GM18498 (cell line): ENCODE measurements around the gene IGF2BP1.
"Not testable (repeated sequence)": the region's sequence is repeated elsewhere in the genome, so short reads cannot be mapped to it uniquely, and the experiment has no call there.

Source experiments
- ATAC-seq: cut with Tn5 transposase; IDR thresholded peaks from one replicate; pipeline ENCODE4 v1.9.1; 2021; ENCODE audit warnings: mild to moderate bottlenecking, moderate library complexity; ENCODE audit not compliant: unreplicated experiment

IGF2BP1 gene

DNA sequence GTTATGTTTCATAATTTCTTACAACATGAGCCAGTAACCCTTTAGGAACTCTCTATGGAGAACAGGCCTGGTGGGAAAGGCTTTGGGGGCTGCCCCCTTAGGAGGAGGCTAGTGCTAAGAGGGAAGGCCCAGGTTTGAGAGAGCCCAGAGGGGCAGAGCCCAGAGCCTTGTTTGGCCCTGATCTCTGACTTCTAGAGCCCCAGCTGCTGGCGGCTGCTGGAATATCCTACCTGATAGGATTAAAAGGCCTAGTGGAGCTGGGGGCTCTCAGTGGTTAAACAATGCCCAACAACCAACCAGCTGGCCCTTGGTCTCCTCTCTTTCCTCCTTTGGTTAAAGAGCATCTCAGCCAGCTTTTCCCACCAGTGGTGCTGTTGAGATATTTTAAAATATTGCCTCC is 54.1 kb downstream of the IGF2BP1 start:
- ATAC-seq = no peak

DNA sequence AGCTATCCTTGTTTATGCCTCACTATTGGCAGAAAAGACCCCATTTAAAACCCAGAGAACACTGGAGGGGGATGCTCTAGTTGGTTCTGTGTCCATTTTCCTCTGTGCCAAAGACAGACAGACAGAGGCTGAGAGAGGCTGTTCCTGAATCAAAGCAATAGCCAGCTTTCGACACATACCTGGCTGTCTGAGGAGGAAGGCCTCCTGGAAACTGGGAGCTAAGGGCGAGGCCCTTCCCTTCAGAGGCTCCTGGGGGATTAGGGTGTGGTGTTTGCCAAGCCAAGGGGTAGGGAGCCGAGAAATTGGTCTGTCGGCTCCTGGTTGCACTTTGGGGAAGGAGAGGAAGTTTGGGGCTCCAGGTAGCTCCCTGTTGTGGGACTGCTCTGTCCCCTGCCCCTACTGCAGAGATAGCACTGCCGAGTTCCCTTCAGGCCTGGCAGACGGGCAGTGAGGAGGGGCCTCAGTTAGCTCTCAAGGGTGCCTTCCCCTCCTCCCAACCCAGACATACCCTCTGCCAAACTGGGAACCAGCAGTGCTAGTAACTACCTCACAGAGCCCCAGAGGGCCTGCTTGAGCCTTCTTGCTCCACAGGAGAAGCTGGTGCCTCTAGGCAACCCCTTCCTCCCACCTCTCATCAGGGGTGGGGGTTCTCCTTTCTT is 56.1 kb downstream of the IGF2BP1 start:
- ATAC-seq = no peak

DNA sequence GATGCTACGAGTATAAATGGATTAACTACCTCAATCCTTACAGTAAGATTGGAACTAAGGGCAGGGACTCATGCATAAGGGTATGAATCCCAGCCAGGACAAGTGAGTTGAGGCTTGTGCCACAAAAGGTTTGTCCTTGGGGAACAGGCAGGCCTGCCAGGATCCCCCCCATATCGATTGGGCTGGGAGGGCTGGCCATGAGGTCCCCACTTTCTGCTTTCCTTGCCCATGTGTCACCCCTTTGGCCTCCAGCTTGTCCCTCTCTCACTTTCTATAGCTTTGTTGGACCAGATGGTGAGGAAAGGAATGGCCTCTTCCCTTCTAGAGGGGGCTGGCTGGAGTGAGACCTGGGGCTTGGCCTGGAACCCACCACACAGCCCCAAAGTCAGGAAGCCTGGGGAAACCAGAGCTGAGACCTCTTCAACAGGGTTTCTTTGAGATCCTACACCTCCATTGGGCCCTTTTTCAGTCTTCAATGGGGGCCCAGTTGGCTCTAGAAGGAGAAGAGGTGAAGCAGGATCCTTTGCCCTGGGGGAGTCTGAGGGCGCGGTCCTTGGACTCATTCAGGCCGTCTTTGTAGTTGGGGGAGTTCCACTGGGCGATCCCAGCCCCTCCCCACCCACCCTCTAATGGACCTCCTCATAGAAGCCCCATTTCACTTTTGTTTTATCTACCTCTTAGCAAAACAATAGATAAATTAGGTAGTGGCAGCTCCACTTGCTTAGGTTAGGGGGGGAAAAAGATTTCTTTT is 57.3 kb downstream of the IGF2BP1 start:
- no peak for ATAC-seq

DNA sequence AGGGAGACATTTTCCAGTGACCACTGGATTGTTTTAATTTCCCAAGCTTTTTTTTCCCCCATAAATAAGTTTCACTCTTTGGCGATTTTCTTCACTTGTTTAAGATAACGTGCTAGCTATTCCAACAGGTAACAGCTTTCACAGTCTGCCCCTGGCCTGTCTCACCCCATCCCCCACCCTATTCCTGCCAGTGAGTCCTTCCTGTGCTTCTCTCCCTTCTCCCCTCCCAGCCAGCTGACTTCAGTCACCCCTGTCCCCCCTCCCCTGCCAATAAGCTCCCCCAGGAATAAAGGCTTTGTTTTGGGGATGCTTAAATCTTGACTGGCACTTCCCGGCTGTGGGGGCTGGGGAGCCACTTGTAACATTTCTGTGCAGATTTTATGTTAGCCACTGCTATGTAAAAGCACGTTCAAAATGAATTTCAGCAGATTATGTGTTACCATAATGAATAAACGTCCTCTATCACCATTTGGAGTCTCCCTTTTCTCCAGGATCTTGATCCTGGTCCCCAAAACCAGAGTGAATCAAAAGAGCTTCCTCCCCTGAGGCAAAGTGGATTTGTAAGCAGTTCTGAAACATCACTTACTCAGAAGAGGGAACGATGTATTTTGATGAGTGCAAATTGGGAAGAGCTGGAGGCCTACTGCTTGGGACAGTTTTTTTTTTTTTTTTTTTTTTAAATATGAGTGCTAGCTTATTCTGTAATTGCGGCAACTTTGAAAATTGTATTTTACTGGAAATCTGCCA is 58.2 kb downstream of the IGF2BP1 start:
- ATAC-seq = no peak

DNA sequence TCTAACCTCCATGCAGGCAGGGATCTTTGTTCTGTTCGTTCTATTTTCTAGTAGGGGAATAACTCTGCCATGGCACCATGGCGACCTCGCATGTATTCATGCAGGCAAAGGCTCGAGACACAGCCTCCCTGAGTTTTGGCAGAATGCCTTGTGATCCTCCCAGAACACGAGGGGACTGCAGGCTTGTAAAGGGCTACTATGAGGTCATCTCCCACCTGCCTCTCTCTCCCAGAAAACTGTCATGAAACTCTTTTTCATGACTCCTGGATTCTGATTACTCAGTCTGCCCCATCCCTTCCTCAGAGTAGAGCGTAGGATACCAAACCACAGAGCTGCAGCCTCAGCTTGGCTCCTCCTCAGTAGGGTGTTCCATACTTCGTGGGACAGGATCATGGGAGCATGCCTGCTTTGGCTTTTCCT is 64.3 kb downstream of the IGF2BP1 start:
- ATAC-seq = no peak

DNA sequence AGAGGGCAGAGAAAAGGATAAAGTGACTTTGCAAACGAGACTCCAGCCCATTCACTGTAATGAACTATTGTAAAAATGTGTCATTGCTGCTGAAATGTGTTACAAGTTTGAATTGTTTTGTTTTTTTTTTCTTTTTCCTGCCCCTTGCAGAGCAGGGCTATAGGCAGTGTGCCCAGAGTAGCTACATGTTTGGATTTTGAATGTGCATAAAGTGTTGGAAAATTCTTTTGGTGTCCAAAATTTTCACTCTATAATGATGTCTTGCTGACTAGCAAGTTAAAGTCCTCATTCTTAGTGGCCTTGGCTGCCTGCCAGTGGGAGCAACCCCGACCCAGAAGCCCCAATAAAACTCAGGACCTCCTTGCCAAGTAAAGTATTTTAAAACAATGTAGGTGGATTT is 66.5 kb downstream of the IGF2BP1 start:
- ATAC-seq = no peak

DNA sequence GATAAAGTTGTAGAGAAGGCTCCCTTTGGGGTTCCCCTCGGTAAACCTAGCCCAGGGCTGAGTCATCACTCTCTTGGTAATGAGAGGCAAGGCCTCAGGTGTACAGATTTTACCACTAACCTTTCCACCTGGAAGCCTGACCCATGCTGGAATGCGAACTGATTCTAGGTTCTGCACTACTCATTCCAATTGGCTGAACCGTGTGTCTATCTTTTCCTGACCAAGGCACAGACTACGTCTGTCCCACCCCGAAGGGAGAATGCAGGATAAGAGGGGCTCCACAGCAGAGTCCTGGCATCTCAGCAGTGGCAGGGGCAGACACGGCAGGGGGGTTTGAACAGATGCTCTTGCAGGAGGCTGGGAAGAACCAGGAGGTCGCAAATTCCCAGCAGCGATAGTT is 70.0 kb downstream of the IGF2BP1 start:
- ATAC-seq = no peak

DNA sequence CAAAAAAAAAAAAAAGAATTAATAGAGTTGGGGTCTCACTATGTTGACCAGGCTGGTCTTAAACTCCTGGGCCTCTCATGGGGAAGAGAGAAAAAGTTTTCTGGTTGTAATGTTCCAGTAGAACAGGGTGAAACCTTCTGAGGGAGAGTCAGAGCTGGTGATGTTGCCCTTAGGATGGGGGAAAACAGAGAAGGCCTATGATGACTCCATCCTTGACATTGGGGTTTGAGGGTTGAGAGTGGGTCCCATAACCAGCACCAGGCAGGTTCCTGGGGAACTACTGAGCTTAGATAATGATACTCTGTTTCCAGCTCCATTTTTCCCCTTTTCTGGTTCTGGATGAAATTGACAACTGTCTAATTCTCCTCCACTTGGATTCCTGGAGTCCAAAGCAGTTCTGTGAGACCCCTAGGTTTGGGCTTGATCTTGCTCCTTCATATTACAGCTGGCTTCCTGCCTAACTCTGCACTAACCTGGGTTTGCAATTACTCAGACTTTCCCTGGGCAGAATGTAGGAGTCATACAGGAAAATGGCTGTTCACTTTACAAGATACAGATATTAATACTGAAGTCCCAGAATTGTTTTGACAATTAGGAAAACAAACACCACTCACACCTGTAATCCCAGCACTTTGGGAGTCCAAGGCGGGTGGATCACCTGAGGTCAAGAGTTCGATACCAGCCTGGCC is 72.5 kb downstream of the IGF2BP1 start:
- no peak for ATAC-seq

DNA sequence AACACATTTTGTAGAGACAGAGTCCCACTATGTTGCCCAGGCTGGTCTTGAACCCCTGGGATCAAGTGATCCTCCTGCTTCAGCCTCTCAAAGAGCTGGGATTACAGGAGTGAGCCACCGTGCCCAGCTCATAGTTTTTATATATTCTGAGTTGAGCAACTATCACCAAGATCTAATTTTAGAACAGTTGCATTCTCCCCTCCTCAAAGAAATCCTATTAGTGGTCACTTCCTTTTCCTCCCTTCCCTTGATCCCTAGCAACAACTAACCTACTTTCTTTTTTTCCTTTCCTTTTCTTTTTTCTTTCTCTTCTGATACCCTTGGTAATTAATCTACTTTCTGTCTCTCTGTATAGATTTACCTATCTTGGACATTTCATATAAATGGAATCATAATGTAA is 73.9 kb downstream of the IGF2BP1 start:
- no peak for ATAC-seq

DNA sequence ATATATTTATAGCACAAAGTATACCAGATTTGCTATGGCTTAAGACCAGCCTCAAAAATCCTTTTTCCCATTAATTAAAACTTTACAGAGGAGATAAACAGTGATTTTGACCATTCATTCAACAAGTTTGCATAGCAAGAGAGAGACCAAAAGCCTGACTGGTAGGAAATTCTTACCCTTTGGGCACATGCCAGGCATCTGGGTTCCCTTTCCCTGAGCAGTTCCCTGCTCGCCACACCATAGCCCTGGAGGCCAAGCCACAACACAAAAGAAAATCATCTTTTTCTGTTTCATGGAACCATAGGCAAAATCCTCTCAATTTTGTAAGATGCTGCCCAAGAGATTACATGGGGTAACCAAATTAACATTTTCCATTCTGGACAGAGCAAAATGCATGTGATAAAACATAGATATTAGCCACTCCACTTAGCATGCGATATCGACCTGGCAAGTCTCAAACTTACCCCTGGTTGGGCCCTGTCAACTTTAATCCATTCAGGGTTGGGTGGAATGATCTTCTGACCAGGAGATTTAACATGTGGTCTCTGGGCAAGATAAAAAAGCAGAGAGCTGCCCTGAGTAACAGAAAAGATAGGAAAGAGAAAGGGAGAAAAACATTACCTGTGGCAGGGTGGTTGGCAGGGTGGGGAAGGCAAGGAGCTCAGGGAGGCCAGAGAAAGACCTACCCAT is 77.8 kb downstream of the IGF2BP1 start:
- ATAC-seq = no peak

DNA sequence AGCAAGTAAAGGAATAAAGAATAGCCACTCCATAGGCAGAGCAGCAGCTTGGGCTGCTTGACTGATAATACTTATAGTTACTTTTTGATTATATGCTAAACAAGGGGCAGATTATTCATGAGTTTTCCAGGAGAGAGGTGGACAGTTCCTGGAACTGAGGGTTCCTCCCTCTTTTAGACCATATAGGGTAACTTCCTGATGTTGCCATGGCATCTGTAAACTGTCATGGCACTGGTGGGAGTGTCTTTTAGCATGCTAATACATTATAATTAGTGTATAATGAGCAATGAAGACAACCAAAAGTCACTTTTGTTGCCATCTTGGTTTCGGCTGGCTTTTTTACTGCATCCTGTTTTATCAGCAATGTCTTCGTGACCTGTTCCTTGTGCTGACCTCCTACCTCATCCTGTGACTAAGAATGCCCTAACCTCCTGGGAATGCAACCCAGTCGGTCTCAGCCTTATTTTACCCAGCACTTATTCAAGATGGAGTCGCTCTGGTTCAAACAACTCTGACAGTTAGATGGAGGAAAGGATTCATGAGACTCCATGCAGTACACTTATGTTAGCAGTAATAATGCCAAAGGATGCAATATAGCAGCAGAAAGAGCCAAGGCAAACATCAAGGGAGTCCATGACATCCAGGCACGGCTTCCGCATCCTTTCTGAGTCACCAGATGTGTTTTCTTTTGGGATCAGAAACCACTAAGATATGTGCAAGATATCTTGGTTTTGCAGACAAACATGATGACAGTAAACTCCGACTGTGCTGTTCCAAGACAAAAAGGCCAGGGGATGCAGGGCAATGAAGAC is 79.6 kb downstream of the IGF2BP1 start:
- ATAC-seq = no peak

DNA sequence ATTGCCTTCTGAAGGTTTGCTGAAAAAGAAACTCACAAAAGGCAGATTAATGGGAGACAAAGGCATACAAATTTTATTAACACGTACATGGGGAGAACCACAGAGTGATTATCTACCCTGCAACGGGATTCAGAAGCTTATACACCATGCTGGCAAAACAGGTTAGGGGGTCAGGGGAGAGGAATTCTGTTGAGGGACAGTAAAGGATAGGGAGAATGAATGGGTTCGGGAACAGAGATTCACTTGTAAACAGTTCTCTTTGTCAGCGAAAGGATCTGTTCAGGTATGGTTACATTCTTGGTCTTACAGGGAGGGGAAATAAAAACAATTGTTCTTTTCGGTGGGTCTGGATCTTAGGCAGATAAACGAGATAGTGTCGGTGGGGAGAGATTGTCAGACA is 81.1 kb downstream of the IGF2BP1 start:
- no peak for ATAC-seq

DNA sequence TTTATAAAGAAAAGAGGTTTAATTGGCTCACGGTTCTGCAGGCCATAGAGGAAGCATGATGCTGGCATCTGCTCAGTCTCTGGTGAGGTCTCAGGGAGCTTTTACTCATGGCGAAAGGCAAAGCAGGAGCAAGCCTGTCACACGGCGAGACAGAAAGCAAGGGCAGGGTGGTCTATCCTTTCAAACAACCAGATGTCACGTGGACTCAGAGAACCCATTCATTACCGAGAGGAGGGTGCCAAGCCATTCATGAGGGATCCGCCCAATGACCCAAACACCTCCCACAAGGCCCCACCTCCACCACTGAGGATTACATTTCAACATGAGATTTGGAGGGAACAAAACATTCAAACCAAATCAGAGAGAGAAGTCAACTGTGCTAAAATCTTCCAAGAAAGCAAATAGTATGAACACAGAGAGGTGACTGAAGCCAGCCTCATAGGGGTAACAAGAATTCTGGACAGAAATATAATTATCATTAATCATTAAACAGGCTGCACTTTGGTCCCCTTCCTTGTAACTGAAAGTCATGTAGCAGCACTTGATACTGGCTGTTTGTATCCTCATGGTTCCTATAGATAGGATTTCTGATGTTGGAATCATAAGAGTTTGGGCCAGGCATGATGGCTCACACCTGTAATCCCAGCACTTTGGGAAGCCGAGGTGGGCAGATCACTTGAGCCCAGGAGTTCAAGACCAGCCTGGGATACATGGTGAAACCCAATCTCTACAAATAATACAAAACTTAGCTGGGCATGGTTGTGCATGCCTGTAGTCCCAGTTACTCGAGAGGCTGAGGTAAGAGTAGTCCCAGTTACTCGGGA is 82.9 kb downstream of the IGF2BP1 start:
- no peak for ATAC-seq

DNA sequence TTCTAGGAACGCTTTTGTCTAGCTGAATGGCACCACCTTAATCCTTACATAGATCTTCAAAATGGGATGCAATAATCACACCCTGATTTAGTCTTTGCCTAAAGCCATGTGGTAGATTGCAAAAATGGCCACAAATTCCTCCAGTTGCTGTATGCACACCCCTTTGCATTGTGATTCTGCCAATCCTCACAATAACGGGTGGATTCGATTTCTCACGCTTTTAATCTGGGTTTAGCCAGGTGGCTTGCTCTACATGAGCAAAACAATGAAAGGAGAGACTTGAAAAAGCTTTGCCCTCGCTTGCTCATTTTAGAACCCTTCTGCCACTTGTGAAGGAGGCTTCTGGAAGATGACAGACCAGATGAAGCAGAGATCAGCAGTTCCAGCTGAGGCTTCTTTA is 85.0 kb downstream of the IGF2BP1 start:
- no peak for ATAC-seq

DNA sequence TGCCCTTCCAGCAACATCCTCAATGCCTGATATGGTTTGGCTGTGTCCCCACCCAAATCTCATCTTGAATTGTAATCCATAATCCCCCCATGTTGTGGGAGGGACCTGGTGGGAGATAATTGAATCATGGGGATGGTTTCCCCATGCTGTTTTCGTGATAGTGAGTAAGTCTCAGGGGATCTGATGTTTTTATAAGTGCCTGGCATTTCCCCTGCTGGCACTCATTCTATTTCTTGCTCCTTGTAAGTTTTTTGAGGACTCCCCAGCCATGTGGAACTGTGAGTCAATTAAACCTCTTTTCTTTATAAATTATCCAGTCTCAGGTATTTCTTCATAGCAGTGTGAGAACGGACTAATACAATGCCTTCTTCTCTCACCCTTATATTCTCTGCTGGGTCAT is 87.9 kb downstream of the IGF2BP1 start:
- ATAC-seq = not testable (repeated sequence)

DNA sequence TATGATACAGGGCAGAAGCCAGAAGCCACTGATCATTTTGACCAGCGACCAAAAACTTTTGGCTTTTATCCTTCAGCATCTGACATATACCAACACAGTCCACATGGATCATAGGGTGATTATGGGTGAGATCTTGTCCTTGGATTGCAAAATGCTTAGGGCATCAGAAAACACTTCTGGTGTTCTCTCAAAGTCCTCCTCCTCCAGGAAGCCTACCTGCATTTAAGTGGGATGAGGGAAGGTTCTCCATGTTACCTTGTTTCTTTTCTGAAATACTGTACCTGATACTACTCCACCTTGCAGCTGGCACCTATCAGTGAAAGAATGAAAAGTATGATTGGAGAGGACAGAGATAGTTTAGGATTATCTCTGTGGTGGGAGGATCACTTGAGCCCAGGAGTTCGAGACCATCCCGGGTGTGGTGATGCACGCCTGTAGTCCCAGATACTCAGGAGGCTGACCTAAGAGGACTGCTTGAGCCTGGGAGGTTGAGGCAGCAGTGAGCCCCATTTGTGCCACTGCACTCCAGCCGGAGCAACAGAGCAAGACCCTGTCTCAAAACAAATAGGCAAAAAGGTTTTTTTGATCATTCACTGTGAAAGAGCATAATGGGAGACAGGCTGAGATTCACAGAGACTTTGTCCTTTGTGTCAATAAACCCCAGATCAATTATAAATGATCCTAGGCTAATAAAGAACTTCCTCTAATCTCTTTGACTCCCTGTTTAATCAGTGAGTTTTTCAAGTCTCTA is 88.6 kb downstream of the IGF2BP1 start:
- no peak for ATAC-seq

DNA sequence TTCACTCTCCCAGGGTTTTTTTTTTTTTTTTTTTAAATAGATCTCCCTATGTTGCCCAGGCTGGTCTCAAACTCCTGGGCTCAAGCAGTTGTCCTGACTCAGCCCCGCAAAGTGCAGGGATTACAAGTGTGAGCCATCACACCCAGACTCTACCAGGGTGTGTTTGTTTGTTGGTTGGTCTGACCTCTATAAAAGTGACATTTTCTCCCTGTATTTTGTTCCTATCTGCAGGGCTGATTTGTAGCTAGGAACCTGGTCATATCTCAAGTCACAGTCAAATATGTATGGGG is 89.1 kb downstream of the IGF2BP1 start:
- no peak for ATAC-seq

DNA sequence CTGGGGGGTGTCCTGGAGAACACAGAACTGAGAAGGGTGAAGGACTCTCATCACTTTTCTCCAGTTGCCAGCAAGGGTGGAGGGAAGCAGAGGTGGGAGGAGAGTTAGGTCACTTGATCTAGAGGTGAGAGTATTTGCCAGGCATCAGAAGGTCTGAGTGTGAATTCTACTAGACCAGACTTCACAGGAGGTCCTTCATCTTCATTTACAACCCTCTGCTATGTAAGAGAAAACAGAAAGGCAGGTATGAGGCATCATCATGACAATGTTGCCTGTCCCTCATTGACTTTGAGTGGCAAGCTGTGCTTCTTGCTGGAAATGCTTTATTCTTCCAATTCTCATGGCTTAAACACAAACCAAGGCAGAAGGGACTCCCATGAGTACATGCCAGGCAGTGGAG is 89.5 kb downstream of the IGF2BP1 start:
- no peak for ATAC-seq

DNA sequence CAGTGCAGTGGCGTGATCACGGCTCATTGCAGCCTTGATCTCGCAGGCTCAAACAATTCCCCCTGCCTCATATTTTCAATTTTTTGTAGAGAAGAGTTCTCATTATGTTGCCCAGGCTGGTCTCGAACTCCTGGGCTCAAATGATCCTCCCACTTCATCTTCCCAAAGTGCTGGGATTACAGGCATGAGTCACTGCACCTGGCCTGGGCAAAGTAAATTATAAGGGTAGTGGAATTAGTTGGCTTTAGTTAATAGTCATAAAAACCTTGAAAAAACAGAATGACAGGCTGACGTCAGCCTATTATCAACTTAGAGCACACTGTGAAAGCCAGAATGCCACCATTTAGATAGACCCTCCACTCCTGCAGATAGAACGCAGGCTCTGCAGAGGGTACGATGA is 91.9 kb downstream of the IGF2BP1 start:
- no peak for ATAC-seq
